IPS DF 6.9 (cell line): Measurements from ENCODE around the gene DRC3.

Experiments
- DNase-seq: peaks from one replicate; pipeline ENCODE4 v3.0.0-alpha.2; 2013; ENCODE audit warnings: low read depth, low spot score
- H3K27ac ChIP-seq: one replicate; pipeline ENCODE4 v1.5.1; 2013; ENCODE audit warnings: low read length, control low read depth
- H3K27me3 ChIP-seq: 2 replicates; pipeline ENCODE4 v1.6.1; 2013; ENCODE audit warnings: mild to moderate bottlenecking, low read length; ENCODE audit not compliant: control insufficient read depth, insufficient read depth
- H3K36me3 ChIP-seq: 2 replicates; pipeline ENCODE4 v1.6.1; 2013; ENCODE audit warnings: low read length; ENCODE audit not compliant: control insufficient read depth, insufficient read depth
- H3K4me1 ChIP-seq: 2 replicates; pipeline ENCODE4 v1.6.1; 2013; ENCODE audit warnings: low read length; ENCODE audit not compliant: control insufficient read depth, insufficient read depth
- H3K4me3 ChIP-seq: 2 replicates; pipeline ENCODE4 v1.5.1; 2013; ENCODE audit warnings: mild to moderate bottlenecking, low read length
- H3K9me3 ChIP-seq: 2 replicates; pipeline ENCODE4 v1.6.1; 2013; ENCODE audit warnings: low read length, inconsistent platforms; ENCODE audit not compliant: control insufficient read depth, insufficient read depth
- WGBS: extraction: QIAGEN DNeasy Blood & Tissue Kit; methylation state at CpG from one replicate; pipeline ENCODE4 v1.1.7; 2013; ENCODE audit warnings: mixed read lengths, missing lambda C conversion rate; ENCODE audit not compliant: insufficient read length, insufficient coverage; 5-methylcytosine and 5-hydroxymethylcytosine counted together

The DRC3 gene, protein sequence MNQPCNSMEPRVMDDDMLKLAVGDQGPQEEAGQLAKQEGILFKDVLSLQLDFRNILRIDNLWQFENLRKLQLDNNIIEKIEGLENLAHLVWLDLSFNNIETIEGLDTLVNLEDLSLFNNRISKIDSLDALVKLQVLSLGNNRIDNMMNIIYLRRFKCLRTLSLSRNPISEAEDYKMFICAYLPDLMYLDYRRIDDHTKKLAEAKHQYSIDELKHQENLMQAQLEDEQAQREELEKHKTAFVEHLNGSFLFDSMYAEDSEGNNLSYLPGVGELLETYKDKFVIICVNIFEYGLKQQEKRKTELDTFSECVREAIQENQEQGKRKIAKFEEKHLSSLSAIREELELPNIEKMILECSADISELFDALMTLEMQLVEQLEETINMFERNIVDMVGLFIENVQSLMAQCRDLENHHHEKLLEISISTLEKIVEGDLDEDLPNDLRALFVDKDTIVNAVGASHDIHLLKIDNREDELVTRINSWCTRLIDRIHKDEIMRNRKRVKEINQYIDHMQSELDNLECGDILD

DNA sequence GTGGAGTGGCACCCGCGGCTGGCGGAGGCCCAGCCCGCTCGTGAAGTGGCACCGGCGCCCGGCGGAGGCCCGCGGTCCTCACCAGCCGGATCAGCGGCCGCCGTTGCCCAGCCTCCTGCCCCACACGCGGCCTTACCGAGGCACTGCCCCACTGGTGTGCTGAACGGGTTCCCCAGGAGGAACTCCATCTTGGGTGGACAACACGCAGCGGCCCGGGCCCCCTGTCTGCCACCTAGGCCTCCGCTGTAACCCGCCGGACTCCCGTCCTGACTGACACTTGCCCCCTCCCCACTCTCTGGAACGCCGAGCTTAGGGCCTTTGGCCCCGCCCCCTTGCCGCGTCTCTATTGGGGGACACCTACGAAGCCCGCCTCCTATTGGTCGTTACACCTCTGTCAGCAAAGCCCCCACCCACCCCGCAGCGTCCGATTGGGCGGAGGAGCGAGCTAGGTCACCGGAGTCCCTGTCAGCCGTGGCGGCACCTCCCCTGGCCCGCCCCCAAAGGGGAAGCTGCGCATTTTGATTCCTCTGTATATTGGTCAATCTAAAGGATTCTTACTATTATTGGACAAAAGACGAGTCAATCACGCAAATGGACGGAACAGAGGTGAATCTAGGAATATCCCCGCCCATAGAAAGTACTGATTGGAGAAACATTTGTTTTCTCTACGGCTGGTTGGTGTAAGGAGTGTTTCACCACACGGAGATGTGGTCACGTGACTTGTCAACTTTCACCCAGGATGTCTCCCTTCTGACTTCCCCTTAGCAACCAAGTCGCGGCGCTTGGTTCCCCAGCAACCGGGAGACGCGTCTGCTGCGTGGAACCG, at the start of gene DRC3, which contains the start of gene TOM1L2:
DRC3 (plus strand) TSS at position 737 of the 826 bp plus-strand sequence. CDS start 4,737 bp downstream, outside the sequence.
TOM1L2 (minus strand) TSS at position 275 of the 826 bp plus-strand sequence; CDS start at position 188, 87 bp downstream.
- Histone ChIP-seq H3K4me1 (peaks cover 2% of the 10 kb centered on the region; the same call in 1 of the 2 replicates), H3K4me3 (peak within 1 kb of the TSS; percentile 77; the same call in 1 of the 2 replicates), H3K36me3 (no peaks in the 10 kb centered on the region), H3K9me3 (no peaks in the 10 kb centered on the region), H3K27me3 (no peaks in the 10 kb centered on the region), H3K27ac (no peak within 1 kb of the TSS)
- WGBS: no CpG with 5 or more reads among the region's 59 CpGs
- peak; percentile 99 for DNase-seq

DNA sequence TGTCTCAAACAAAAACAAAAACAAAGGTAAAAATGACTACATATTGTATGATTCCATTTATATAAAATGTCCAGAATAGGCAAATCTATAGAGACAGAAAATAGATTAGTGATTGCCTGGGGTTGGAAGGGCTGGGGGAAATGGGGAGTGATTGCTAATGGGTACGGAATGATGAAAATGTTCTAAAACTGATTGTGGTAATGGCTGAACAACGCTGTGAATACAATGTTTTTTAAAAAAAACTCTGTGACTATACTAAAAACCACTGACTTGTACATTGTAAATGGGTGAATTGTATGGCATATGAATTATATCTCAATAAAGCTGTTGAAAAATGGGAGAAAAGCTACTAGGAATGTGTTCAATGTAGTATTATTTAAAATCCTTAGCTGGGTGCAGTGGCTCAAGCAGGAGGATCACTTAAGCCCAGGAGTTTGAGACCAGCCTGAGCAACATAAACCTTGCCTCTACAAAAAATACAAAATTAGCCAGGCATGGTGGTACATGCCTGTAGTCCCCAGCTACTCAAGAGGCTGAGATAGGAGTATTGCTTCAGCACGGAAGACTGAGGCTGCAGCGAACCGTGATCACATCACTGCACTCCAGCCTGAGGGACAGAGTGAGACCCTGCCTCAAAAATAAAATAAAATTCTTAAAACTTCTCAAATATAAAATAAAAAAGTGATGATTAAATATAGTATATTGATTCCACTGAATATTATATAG, 48.4 kb upstream of the DRC3 start:
- no CpG with 5 or more reads among the region's 5 CpGs for WGBS

DNA sequence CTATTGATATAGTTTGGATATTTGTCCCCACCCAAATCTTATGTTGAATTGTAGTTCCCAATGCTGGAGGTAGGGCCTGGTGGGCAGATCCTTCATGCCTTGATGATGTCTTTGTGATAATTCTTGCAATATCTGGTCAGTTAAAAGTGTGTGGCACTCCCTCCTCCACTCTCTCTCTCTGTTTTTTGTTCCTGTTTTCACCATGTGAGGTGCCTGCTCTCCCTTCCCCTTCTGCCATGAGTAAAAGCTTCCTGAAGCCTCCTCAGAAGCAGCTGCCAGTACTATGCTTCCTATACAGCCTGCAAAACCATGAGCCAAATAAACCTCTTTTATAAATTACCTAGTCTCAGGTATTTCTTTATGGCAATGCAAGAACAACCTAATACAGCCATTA, 47.8 kb upstream of the DRC3 start:
- H3K4me1 ChIP-seq: peaks cover 6% of the 10 kb centered on the region

More for the DNA sequence above, 48.4 kb upstream of the DRC3 start:
- H3K36me3 ChIP-seq: no peaks in the 10 kb centered on the region
- no peak overlapping the region for H3K27ac ChIP-seq
- no peak for DNase-seq
- peaks cover 7% of the 10 kb centered on the region for H3K4me1 ChIP-seq
- H3K27me3 ChIP-seq: no peaks in the 10 kb centered on the region
- no peaks in the 10 kb centered on the region for H3K9me3 ChIP-seq
- H3K4me3 ChIP-seq: no peak overlapping the region

DNA sequence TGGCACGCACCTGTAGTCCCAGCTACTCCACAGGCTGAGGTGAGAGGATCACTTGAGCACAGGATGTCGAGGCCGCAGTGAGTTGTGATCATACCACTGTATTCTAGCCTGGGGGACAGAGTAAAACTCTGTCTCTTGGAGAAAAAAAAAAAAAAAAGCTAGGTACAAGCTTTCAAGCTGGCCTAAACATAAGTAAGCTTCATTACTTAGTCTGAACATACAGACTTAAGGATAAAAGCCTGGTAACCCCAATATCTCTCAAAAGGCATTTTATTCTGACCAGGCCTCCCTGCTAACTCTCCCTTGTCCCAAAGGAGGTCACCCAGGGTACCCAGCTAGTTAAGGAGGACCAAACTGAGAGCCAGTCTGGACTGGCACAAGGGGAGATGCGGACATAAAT, 46.6 kb upstream of the DRC3 start:
- WGBS: no CpG with 5 or more reads among the region's 4 CpGs
- Histone ChIP-seq H3K27ac (no peak overlapping the region), H3K27me3 (no peaks in the 10 kb centered on the region), H3K36me3 (no peaks in the 10 kb centered on the region), H3K4me3 (no peak overlapping the region), H3K9me3 (no peaks in the 10 kb centered on the region), H3K4me1 (peaks cover 5% of the 10 kb centered on the region)
- no peak for DNase-seq

More for the DNA sequence above, 47.8 kb upstream of the DRC3 start:
- H3K36me3 ChIP-seq: no peaks in the 10 kb centered on the region
- H3K27ac ChIP-seq: no peak overlapping the region
- no peak overlapping the region for H3K4me3 ChIP-seq
- H3K27me3 ChIP-seq: no peaks in the 10 kb centered on the region
- no peaks in the 10 kb centered on the region for H3K9me3 ChIP-seq
- no peak for DNase-seq

DNA sequence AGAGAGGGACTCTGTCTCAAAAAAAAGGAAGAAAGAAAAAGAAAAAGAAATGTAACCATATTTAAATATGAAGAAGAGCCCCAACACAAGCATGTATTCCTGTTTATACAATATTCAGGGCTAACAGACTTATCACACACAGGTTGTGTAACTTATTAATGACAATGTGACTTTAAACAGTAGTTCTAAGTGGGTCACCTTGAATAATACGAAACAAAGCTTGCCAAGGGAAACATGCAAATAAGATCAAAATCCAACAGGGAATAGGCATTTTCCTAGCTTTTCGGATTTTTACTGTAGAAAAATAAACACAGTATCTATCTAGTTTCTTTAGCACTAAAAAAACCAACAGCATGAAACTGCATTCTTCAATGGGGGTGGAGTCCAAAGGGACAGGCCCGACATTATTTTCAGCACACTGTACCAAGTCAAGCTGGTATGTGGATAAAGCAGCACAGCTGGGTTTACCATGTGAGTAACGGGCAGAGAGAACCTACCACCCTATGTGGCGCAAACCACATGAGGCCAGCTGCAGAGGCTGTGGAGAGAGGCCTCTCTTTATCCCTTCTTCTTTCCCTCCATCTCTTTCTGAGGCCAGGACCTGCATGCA, 45.7 kb upstream of the DRC3 start:
- DNase-seq: no peak
- H3K36me3 ChIP-seq: no peaks in the 10 kb centered on the region
- H3K4me1 ChIP-seq: peaks cover 4% of the 10 kb centered on the region
- no peaks in the 10 kb centered on the region for H3K9me3 ChIP-seq
- no peak overlapping the region for H3K27ac ChIP-seq
- no CpG with 5 or more reads among the region's 5 CpGs for WGBS
- H3K4me3 ChIP-seq: no peak overlapping the region
- H3K27me3 ChIP-seq: no peaks in the 10 kb centered on the region

DNA sequence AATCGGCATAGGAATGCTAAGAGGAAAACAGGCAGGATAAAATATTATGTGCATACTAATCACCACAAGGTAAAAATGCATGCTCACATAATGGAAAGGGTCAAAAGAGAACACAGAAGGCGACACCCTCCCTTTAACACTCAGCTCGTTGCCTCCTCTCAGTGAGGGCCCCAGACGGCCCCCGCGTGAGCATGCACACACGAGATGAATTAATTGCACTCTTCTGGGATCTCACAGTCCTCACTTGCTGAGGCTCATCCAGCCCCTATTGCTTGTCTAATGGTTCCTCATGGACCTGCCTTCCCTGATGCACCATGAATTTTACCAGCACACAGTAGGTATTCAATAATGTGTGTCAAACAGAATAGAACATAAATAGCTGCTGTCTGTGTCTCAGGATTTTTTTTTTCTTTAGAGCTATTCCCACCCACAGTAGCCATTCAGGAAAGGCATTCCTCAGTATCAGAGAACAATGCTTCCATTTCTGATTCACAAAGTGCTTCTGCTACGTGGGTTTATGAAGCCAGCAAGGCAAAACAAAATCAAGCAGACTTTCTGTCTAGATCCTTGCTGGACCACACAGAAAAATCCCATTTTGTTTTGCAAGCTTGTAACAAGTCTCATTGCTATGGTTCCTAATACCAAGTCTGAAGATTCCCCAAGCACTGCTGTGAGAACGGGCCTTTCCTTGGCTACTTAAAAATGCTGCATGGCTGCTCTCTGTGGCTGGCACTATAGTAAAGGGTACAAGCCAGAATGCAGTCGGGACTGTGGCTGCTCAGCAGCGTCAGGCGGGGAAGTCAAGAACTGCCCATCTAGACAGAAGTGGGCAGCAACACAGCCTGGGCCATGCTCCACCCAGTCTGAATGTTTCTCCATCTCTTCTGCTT, 44.0 kb upstream of the DRC3 start:
- Histone ChIP-seq H3K9me3 (no peaks in the 10 kb centered on the region), H3K4me1 (no peaks in the 10 kb centered on the region), H3K36me3 (no peaks in the 10 kb centered on the region), H3K27ac (no peak overlapping the region), H3K27me3 (no peaks in the 10 kb centered on the region), H3K4me3 (no peak overlapping the region)
- DNase-seq: no peak
- no CpG with 5 or more reads among the region's 12 CpGs for WGBS

DNA sequence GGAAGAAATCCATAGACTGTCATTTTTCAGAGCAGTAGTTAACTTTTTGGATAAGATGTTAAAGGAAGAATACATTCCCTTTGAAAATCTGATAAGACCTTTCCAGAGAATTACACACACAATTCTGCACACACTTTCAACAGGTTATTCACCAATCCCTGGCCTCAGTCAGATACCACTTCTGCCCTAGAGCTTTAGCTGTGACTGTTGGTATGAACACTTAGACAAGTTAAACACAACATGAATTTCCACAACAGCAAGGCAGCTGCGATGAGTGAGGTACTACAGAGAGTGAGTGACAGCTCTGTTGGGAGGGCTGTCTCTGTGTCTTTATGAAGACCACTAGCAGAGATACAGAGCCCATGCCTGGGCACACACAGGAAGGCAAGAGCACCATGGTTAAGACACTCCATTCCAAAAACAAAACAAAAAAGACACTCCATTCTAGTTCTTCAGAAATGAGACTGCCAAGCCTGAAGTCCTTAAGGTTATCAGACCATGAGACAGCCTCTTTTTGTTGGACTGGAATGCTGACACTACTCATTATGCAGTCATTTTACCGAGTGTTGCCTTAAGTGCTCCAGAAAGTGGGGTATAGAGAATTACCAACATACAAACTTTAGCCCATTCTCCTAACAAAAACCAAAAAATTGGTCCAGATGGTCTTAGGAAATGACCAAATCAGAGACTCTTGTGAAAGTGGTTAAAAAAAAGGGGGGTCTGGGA, 42.8 kb upstream of the DRC3 start:
- WGBS: no CpG with 5 or more reads among the region's 2 CpGs
- H3K36me3 ChIP-seq: no peaks in the 10 kb centered on the region
- H3K4me3 ChIP-seq: no peak overlapping the region
- H3K9me3 ChIP-seq: no peaks in the 10 kb centered on the region
- no peak overlapping the region for H3K27ac ChIP-seq
- H3K27me3 ChIP-seq: no peaks in the 10 kb centered on the region
- DNase-seq: no peak
- no peaks in the 10 kb centered on the region for H3K4me1 ChIP-seq

DNA sequence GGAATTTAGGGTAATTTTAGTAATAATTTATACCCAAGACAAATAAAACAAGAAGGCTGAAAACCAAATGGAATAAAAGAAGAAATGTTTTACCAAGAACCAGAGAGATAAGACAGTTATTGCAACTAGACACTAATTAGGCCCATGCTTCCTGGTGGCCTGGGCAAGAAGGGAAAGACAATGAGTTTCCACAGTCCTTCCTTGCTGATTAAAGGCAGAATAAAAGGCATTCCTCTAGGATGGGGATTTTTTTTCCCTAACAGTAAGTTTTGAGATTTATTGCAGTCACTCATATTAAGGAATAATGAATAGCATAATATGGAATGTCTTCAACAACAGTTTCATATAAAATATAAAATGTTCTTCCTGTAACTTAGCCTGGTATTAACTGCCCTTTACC, 42.0 kb upstream of the DRC3 start:
- no peaks in the 10 kb centered on the region for H3K4me1 ChIP-seq
- no peak overlapping the region for H3K27ac ChIP-seq
- no peaks in the 10 kb centered on the region for H3K27me3 ChIP-seq
- no peaks in the 10 kb centered on the region for H3K9me3 ChIP-seq
- no peak for DNase-seq
- no peaks in the 10 kb centered on the region for H3K36me3 ChIP-seq
- H3K4me3 ChIP-seq: no peak overlapping the region

DNA sequence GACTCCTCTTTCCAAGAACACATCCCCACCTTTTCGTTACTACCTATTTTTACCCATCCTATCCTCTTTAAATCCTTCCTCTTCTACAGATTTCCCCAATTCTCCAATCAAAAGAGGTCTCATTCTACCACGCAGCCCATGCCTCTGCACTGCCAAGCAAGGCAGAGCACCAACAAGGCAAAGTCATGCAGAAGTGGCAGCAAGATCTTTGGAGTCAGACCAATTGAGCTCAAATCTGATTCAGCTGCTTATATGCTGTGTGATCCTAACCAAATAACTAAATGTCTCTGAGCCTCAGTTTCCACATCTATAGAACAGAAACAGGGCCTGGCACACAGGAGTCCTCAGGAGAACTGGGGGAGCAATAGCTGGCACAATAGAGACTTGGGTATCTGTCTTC, 41.5 kb upstream of the DRC3 start:
- no peak overlapping the region for H3K4me3 ChIP-seq
- no peak for DNase-seq
- WGBS: 100% methylated on average over 2 of the region's 2 CpGs
- H3K27me3 ChIP-seq: no peaks in the 10 kb centered on the region
- no peaks in the 10 kb centered on the region for H3K9me3 ChIP-seq
- no peaks in the 10 kb centered on the region for H3K36me3 ChIP-seq
- H3K27ac ChIP-seq: no peak overlapping the region
- no peaks in the 10 kb centered on the region for H3K4me1 ChIP-seq
